TTC549 (cell line): ENCODE results near the gene HUWE1.

Experiments used
- FAIRE-seq: peaks from 2 replicates; lab custom pipeline; 2012; peaks lifted over from hg19 to GRCh38; lab: Jason Lieb, UNC

HUWE1 gene

GRCh38 chrX:53494436-53494835 lies 192.1 kb downstream of the HUWE1 start:
- FAIRE-seq = no peak

- no peak for FAIRE-seq
These were observed 200.2 kb downstream of the HUWE1 start for GRCh38 chrX:53486285-53486684.

- no peak for FAIRE-seq
These were observed 202.6 kb downstream of the HUWE1 start for GRCh38 chrX:53483838-53484405.

- no peak for FAIRE-seq
These were observed 203.1 kb downstream of the HUWE1 start for GRCh38 chrX:53483416-53483815.
